Stimulated activated CD4-positive, alpha-beta T cell treated with anti-CD3 and anti-CD28 coated beads, Interleukin-12 subunit alpha, Interleukin-12 subunit beta, amount 100 ng/mL, for 24 hours (primary cell): ENCODE results near the gene TRHDE.

Source experiments
- DNase-seq, 2 experiments: peaks; one replicate each; pipeline ENCODE4 v3.0.0-alpha.2; 2020; ENCODE audit warnings: low read depth in 2 of 2

TRHDE gene

GRCh38 chr12:72274931-72275330 is 2.8 kb downstream of the TRHDE start:
- DNase-seq, result no peak

- no peak for DNase-seq
Measured at GRCh38 chr12:72275526-72275925, 3.4 kb downstream of the TRHDE start.

GRCh38 chr12:72276181-72276805 is 4.1 kb downstream of the TRHDE start:
- DNase-seq, result no peak

- DNase-seq, result no peak
Measured at GRCh38 chr12:72277415-72277814, 5.2 kb downstream of the TRHDE start.

GRCh38 chr12:72278894-72279293 is 6.7 kb downstream of the TRHDE start:
- DNase-seq, result no peak

- no peak for DNase-seq
Measured at GRCh38 chr12:72281126-72281525, 9.0 kb downstream of the TRHDE start.

GRCh38 chr12:72282721-72283120 is 10.6 kb downstream of the TRHDE start:
- no peak for DNase-seq

- no peak for DNase-seq
Measured at GRCh38 chr12:72285861-72286260, 13.7 kb downstream of the TRHDE start.

- no peak for DNase-seq
Measured at GRCh38 chr12:72286526-72286925, 14.4 kb downstream of the TRHDE start.

- no peak for DNase-seq
Measured at GRCh38 chr12:72288436-72288835, 16.3 kb downstream of the TRHDE start.

- DNase-seq, result no peak
Measured at GRCh38 chr12:72288911-72289310, 16.7 kb downstream of the TRHDE start.

- no peak for DNase-seq
Measured at GRCh38 chr12:72289633-72290032, 17.5 kb downstream of the TRHDE start.

- DNase-seq, result no peak
Measured at GRCh38 chr12:72291175-72291574, 19.0 kb downstream of the TRHDE start.

- DNase-seq, result no peak
Measured at GRCh38 chr12:72293701-72294100, 21.5 kb downstream of the TRHDE start.

- DNase-seq, result no peak
Measured at GRCh38 chr12:72295101-72295500, 22.9 kb downstream of the TRHDE start.

- no peak for DNase-seq
Measured at GRCh38 chr12:72295744-72296143, 23.6 kb downstream of the TRHDE start.

GRCh38 chr12:72296389-72296788 is 24.2 kb downstream of the TRHDE start:
- no peak for DNase-seq

- DNase-seq, result no peak
Measured at GRCh38 chr12:72297666-72298065, 25.5 kb downstream of the TRHDE start.

- DNase-seq, result no peak
Measured at GRCh38 chr12:72300728-72301127, 28.6 kb downstream of the TRHDE start.

- no peak for DNase-seq
Measured at GRCh38 chr12:72304751-72305150, 32.6 kb downstream of the TRHDE start.

- no peak for DNase-seq
Measured at GRCh38 chr12:72307229-72307628, 35.1 kb downstream of the TRHDE start.

GRCh38 chr12:72311946-72312345 is 39.8 kb downstream of the TRHDE start:
- DNase-seq, result no peak

GRCh38 chr12:72313806-72314205 is 41.6 kb downstream of the TRHDE start:
- DNase-seq, result no peak

- no peak for DNase-seq
Measured at GRCh38 chr12:72315858-72316257, 43.7 kb downstream of the TRHDE start.
